K562 (cell line): ENCODE measurements around the gene NYAP2.

Experiments
- HES1 ChIP-seq: fragments of 450-650 bp; IDR thresholded peaks from 2 replicates; pipeline ENCODE4 v1.6.1; 2016; ENCODE audit warnings: low read depth, mild to moderate bottlenecking, moderate library complexity
- NR2C1 ChIP-seq, 2 experiments: fragments of 450-650 bp; IDR thresholded peaks; 2 replicates each; pipeline ENCODE4 v1.6.1; 2017; ENCODE audit warnings: mild to moderate bottlenecking in 2 of 2, antibody characterized with exemption in 1 of 2, inconsistent platforms in 1 of 2, missing compliant biosample characterization in 1 of 2, missing genetic modification characterization in 1 of 2
- TSC22D4 ChIP-seq: fragments of 450-650 bp; IDR thresholded peaks from 2 replicates; pipeline ENCODE4 v1.6.1; 2016; ENCODE audit warnings: missing genetic modification characterization, missing biosample characterization, control low read depth

DNA sequence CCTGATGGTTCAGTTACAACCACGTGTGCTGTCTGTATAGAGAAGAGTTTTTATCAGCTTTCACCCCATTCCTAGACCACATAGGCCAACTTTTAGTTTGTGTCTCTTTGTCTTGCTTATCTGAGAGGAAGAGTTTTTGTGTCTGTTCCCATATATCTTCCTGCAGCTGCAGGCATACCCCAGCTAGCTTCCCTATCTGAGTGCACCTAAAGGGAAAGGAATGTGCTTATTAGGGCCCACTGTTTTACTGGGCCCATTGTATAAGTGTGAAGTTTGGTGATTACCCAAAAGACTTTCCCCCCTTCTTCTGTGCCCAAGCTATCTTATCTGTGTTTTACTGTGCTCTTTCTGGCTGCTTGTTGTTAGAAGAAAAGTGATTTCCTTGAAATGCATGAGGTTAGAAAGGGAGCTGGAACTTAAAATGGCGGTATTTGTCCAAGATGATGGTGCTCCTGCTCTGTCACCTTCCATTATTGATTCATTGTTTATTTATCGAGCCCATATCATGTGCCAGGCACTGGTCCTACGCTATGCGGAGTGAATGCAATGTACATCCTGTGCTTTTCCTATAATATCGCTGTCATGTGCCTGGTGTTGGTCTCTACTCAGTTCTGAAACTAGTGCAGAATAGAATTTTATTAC, 57.2 kb downstream of the NYAP2 start:
- TF ChIP-seq NR2C1 (IDR thresholded peaks at IDR 0.05) (no peak), NR2C1 (tag; IDR thresholded peaks at IDR 0.05) (no peak), TSC22D4 (tag) (no peak), HES1 (no peak)
